ENCODE measurements around the gene ATP6V0D1. TPM values are rescaled to one million over a fixed set of nuclear protein-coding genes. Genes with fewer than 3 reads are reported as not detected.

ATP6V0D1 gene
- total RNA-seq, 2 donors from 2014 or later = 53.7 to 102 TPM

GRCh38 chr16:67471758-67472384 lies 9.1 kb downstream of the ATP6V0D1 start:
- ATAC-seq (no peak), DNase-seq (no peak)
- intact Hi-C loops (cut with DNase I) = no loop called here
- H3K4me1 ChIP-seq = peaks cover 64% of the 10 kb centered on the region
- H3K9me3 ChIP-seq = no peaks in the 10 kb centered on the region
- H3K27me3 ChIP-seq = no peaks in the 10 kb centered on the region
- TF ChIP-seq POLR2A (IDR thresholded peaks at IDR 0.05) = no peak
- TF ChIP-seq, protein P1, sequence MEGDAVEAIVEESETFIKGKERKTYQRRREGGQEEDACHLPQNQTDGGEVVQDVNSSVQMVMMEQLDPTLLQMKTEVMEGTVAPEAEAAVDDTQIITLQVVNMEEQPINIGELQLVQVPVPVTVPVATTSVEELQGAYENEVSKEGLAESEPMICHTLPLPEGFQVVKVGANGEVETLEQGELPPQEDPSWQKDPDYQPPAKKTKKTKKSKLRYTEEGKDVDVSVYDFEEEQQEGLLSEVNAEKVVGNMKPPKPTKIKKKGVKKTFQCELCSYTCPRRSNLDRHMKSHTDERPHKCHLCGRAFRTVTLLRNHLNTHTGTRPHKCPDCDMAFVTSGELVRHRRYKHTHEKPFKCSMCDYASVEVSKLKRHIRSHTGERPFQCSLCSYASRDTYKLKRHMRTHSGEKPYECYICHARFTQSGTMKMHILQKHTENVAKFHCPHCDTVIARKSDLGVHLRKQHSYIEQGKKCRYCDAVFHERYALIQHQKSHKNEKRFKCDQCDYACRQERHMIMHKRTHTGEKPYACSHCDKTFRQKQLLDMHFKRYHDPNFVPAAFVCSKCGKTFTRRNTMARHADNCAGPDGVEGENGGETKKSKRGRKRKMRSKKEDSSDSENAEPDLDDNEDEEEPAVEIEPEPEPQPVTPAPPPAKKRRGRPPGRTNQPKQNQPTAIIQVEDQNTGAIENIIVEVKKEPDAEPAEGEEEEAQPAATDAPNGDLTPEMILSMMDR (IDR thresholded peaks at IDR 0.05) = no peak
- H3K27ac ChIP-seq = peak overlapping the region in 1 of 4 donors; percentile 1
- no peak overlapping the region for H3K4me3 ChIP-seq
- 96 to 99% methylated on average over 6 of the region's 6 CpGs for WGBS, 2 donors
- no peaks in the 10 kb centered on the region for H3K36me3 ChIP-seq (replicated peaks in 1 of 2; ENCODE audit: insufficient read depth in 1 of 2, low read depth in 2 of 2)

GRCh38 chr16:67470359-67470758 lies 10.6 kb downstream of the ATP6V0D1 start:
- Histone ChIP-seq H3K4me1 (peaks cover 56% of the 10 kb centered on the region), H3K9me3 (no peaks in the 10 kb centered on the region), H3K36me3 (replicated peaks in 1 of 2; ENCODE audit: insufficient read depth in 1 of 2, low read depth in 2 of 2) (no peaks in the 10 kb centered on the region), H3K4me3 (no peak overlapping the region), H3K27ac (peak overlapping the region; percentile 4 to 55 (median 48)), H3K27me3 (no peaks in the 10 kb centered on the region)
- WGBS, 2 donors = 10 to 20% methylated on average over 7 of the region's 7 CpGs
- ATAC-seq = peak; percentile 80
- peak; percentile 87 to 96 (median 92) for DNase-seq
- intact Hi-C loops (cut with DNase I) = no loop called here
- TF ChIP-seq, protein P1 (IDR thresholded peaks at IDR 0.05) = no peak
- TF ChIP-seq POLR2A (IDR thresholded peaks at IDR 0.05) = no peak

DNA sequence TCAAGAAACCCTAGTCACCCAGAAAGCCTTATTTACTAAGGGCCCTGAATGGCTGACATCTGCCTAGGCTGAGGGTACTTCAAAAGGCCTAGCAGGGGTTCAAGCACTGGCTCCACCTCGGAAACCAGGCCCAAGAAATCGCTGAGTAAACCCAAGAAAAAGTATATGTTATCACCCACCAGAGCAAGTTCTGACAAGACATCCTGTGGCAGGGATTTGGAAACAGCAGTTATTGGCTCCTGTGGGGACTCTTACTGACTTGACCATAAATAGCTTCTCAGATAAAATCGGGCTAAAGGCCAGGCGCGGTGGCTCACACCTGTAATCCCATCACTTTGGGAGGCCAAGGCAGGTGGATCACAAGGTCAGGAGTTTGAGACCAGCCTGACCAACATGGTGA lies 12.2 kb downstream of the ATP6V0D1 start:
- intact Hi-C loops (cut with DNase I) = loop anchor here (5.0 kb wide), 1 partner anchor 41 kb away; no protein-coding TSS in a partner anchor
- WGBS, 2 donors = 59 to 64% methylated on average over 4 to 5 of the region's 5 CpGs
- DNase-seq = no peak

GRCh38 chr16:67466581-67466980 lies 14.4 kb downstream of the ATP6V0D1 start:
- Histone ChIP-seq H3K4me3 (no peak overlapping the region), H3K4me1 (peaks cover 70% of the 10 kb centered on the region), H3K27me3 (no peaks in the 10 kb centered on the region), H3K9me3 (no peaks in the 10 kb centered on the region), H3K27ac (no peak overlapping the region), H3K36me3 (replicated peaks in 1 of 2; ENCODE audit: insufficient read depth in 1 of 2, low read depth in 2 of 2) (no peaks in the 10 kb centered on the region)
- WGBS, 2 donors = 55 to 58% methylated on average over 6 of the region's 6 CpGs
- DNase-seq = no peak
- TF ChIP-seq, protein P1 (IDR thresholded peaks at IDR 0.05) = no peak
- no peak for TF ChIP-seq POLR2A (IDR thresholded peaks at IDR 0.05)
- intact Hi-C loops (cut with DNase I) = loop anchor here (5.0 kb wide), 1 partner anchor 39 kb away; no protein-coding TSS in a partner anchor
- no peak for ATAC-seq

More for the DNA sequence above, 12.2 kb downstream of the ATP6V0D1 start:
- Histone ChIP-seq H3K27ac (no peak overlapping the region), H3K27me3 (no peaks in the 10 kb centered on the region), H3K9me3 (no peaks in the 10 kb centered on the region), H3K4me1 (peaks cover 57% of the 10 kb centered on the region), H3K4me3 (no peak overlapping the region), H3K36me3 (replicated peaks in 1 of 2; ENCODE audit: insufficient read depth in 1 of 2, low read depth in 2 of 2) (no peaks in the 10 kb centered on the region)
- ATAC-seq = no peak
- TF ChIP-seq, protein P1 (IDR thresholded peaks at IDR 0.05) = no peak
- TF ChIP-seq POLR2A (IDR thresholded peaks at IDR 0.05) = no peak

DNA sequence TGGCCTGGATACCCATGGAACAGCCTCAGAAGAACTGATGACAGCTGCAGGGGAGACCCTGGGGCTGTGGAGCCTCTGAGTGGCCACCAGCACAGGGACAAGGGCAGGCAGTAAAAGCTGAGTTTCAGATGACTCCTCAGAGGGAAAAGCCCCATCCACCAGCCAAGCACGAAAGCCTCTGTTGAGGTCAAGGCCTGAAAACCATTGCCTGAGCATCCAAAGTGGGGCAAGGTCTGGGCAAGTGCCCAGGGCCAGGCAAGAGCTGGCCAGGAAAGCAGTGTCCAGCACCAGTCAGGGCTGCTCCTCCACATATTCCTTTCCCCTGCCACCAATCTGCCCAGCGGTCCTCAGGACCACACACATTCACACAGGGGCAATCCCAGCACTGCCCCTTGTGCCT lies 16.4 kb downstream of the ATP6V0D1 start:
- no peak overlapping the region for H3K4me3 ChIP-seq
- intact Hi-C loops (cut with DNase I) = no loop called here
- ATAC-seq (no peak), DNase-seq (no peak)
- TF ChIP-seq POLR2A (IDR thresholded peaks at IDR 0.05) = no peak
- TF ChIP-seq, protein P1 (IDR thresholded peaks at IDR 0.05) = no peak
- 58 to 67% methylated on average over 1 to 2 of the region's 2 CpGs for WGBS, 2 donors
- H3K27ac ChIP-seq = no peak overlapping the region
- H3K27me3 ChIP-seq = no peaks in the 10 kb centered on the region
- no peaks in the 10 kb centered on the region for H3K36me3 ChIP-seq (replicated peaks in 1 of 2; ENCODE audit: insufficient read depth in 1 of 2, low read depth in 2 of 2)
- no peaks in the 10 kb centered on the region for H3K9me3 ChIP-seq
- H3K4me1 ChIP-seq = peaks cover 71% of the 10 kb centered on the region
